ENCODE results near the gene RPL7L1.

Gene RPL7L1

GRCh38 chr6:42911171-42912021 is 32.0 kb downstream of the RPL7L1 start:
- Histone ChIP-seq H3K9me3 (no peaks in the 10 kb centered on the region), H3K36me3 (no peaks in the 10 kb centered on the region), H3K4me1 (no peaks in the 10 kb centered on the region), H3K4me3 (ENCODE audit: low read depth, low read length) (no peak overlapping the region), H3K27me3 (no peaks in the 10 kb centered on the region)
- no peak for DNase-seq
- TF ChIP-seq, protein P1, sequence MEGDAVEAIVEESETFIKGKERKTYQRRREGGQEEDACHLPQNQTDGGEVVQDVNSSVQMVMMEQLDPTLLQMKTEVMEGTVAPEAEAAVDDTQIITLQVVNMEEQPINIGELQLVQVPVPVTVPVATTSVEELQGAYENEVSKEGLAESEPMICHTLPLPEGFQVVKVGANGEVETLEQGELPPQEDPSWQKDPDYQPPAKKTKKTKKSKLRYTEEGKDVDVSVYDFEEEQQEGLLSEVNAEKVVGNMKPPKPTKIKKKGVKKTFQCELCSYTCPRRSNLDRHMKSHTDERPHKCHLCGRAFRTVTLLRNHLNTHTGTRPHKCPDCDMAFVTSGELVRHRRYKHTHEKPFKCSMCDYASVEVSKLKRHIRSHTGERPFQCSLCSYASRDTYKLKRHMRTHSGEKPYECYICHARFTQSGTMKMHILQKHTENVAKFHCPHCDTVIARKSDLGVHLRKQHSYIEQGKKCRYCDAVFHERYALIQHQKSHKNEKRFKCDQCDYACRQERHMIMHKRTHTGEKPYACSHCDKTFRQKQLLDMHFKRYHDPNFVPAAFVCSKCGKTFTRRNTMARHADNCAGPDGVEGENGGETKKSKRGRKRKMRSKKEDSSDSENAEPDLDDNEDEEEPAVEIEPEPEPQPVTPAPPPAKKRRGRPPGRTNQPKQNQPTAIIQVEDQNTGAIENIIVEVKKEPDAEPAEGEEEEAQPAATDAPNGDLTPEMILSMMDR (IDR thresholded peaks at IDR 0.05; ENCODE audit: low read depth, low read length): no peak

GRCh38 chr6:42914546-42914945 is 35.1 kb downstream of the RPL7L1 start:
- no peak for DNase-seq
- Histone ChIP-seq H3K27me3 (no peaks in the 10 kb centered on the region), H3K4me3 (ENCODE audit: low read depth, low read length) (no peak overlapping the region), H3K36me3 (no peaks in the 10 kb centered on the region), H3K9me3 (no peaks in the 10 kb centered on the region), H3K4me1 (no peaks in the 10 kb centered on the region)
- TF ChIP-seq, protein P1 (IDR thresholded peaks at IDR 0.05; ENCODE audit: low read depth, low read length): no peak

GRCh38 chr6:42915732-42916131 is 36.3 kb downstream of the RPL7L1 start, which contains the start of gene PTCRA:
TSS of gene PTCRA (plus strand) at chr6:42916053. CDS start at chr6:42916070, 17 bp downstream.
- H3K4me1 ChIP-seq: no peaks in the 10 kb centered on the region
- no peak for DNase-seq
- no peaks in the 10 kb centered on the region for H3K36me3 ChIP-seq
- no peaks in the 10 kb centered on the region for H3K9me3 ChIP-seq
- TF ChIP-seq, protein P1 (IDR thresholded peaks at IDR 0.05; ENCODE audit: low read depth, low read length): no peak
- H3K27me3 ChIP-seq: no peaks in the 10 kb centered on the region
- H3K4me3 ChIP-seq (ENCODE audit: low read depth, low read length): no peak within 1 kb of the TSS

- no peak for DNase-seq
- H3K4me1 ChIP-seq: no peaks in the 10 kb centered on the region
- no peaks in the 10 kb centered on the region for H3K9me3 ChIP-seq
- TF ChIP-seq, protein P1 (IDR thresholded peaks at IDR 0.05; ENCODE audit: low read depth, low read length): no peak
- H3K36me3 ChIP-seq: no peaks in the 10 kb centered on the region
- no peaks in the 10 kb centered on the region for H3K27me3 ChIP-seq
- no peak overlapping the region for H3K4me3 ChIP-seq (ENCODE audit: low read depth, low read length)
Measured at GRCh38 chr6:42916288-42916687, 36.9 kb downstream of the RPL7L1 start.

DNA sequence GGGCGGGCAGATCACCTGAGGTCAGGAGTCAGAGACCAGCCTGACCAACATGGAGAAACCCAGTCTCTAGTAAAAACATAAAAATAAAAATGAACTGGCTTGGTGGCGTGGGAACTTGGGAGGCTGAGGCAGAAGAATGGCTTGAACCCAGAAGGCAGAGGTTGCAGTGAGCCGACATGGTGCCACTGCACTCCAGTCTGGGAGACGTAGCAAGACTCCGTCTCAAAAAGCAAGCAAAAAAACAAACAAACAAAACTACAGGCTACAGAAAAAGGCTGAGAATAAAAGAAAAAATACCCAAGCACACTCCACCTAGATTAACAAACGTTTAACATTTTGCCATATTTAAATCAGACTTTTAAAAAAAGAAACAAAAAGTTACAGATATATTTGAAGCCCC is 42.4 kb downstream of the RPL7L1 start:
- Histone ChIP-seq H3K9me3 (no peaks in the 10 kb centered on the region), H3K36me3 (no peaks in the 10 kb centered on the region), H3K27me3 (no peaks in the 10 kb centered on the region), H3K4me1 (no peaks in the 10 kb centered on the region), H3K4me3 (ENCODE audit: low read depth, low read length) (no peak overlapping the region)
- DNase-seq: no peak
- TF ChIP-seq, protein P1 (IDR thresholded peaks at IDR 0.05; ENCODE audit: low read depth, low read length): no peak

DNA sequence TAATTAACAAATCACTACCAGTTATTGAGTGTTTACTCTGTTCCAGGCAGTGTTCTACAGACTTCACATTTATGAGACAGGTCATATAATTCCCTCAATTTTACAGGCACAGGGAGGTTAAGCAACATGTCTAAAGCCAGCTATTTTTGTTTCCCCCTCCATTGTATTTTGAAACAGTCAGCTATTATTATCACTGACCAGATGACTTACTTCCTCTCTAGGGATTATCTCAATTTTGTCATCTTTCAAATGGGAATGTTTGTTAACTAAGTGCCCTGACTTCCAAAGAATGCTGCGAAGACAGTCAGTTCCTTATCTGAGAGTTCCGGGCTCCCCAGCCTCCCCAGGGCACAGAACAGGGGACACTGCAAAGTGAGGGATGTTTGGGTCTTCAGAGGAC is 44.2 kb downstream of the RPL7L1 start:
- Histone ChIP-seq H3K4me3 (ENCODE audit: low read depth, low read length) (no peak overlapping the region), H3K27me3 (no peaks in the 10 kb centered on the region), H3K4me1 (no peaks in the 10 kb centered on the region), H3K36me3 (no peaks in the 10 kb centered on the region), H3K9me3 (no peaks in the 10 kb centered on the region)
- TF ChIP-seq, protein P1 (IDR thresholded peaks at IDR 0.05; ENCODE audit: low read depth, low read length): no peak
- no peak for DNase-seq
